Measurements from ENCODE around the gene CFDP1. TPM values are rescaled to one million over a fixed set of nuclear protein-coding genes. Genes with fewer than 3 reads are reported as not detected.

The CFDP1 gene
- total and polyA plus RNA-seq, 2 donors (not counting 3 experiments of a cell fraction or from before 2014, with no cell fraction given): 17.8 to 53.8 TPM

DNA sequence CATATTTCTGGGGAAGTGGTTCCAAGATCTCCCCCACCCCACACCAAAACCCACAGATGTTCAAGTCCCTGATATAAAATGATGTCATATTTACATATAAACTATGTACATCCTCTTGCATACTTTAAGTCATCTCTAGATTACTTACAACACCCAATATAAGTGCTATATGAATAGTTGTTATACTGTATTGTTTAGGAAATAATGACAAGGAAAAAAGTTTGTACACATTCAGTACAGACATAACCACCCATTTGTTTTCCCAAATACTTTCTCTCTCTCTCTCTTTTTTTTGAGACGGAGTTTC is 11.5 kb downstream of the CFDP1 start:
- dilution Hi-C loops (cut with MboI; ENCODE audit: extremely low pct_ligation_motif_present, low sequenced_read_pairs) (no loop called here), intact Hi-C loops (cut with micrococcal nuclease) (no loop called here)
- no peak overlapping the region for H2AFZ ChIP-seq (ENCODE audit: low read depth, low read length)
- H3K9me1 ChIP-seq (replicated peaks; ENCODE audit: control insufficient read depth, extremely low read depth, insufficient read depth, low read length): no peaks in the 10 kb centered on the region
- H3K27ac ChIP-seq (ENCODE audit: insufficient read depth, low read depth, low read length): no peak overlapping the region
- H3K79me2 ChIP-seq (ENCODE audit: control insufficient read depth, insufficient read depth, low read length): peaks cover 64% of the 10 kb centered on the region
- H3K9ac ChIP-seq (replicated peaks; ENCODE audit: extremely low read depth, insufficient read depth, low read length): no peak overlapping the region
- TF ChIP-seq, protein P1, sequence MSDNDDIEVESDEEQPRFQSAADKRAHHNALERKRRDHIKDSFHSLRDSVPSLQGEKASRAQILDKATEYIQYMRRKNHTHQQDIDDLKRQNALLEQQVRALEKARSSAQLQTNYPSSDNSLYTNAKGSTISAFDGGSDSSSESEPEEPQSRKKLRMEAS (IDR thresholded peaks at IDR 0.05; ENCODE audit: insufficient read depth, insufficient read length): no peak
- no peak for TF ChIP-seq POLR2AphosphoS5 (IDR thresholded peaks at IDR 0.05; ENCODE audit: insufficient read depth, low read depth, low read length)
- H4K20me1 ChIP-seq (replicated peaks; ENCODE audit: control insufficient read depth, extremely low read depth, insufficient read depth, low read length): no peaks in the 10 kb centered on the region
- FAIRE-seq: no peak
- no peaks in the 10 kb centered on the region for H3K4me1 ChIP-seq (ENCODE audit: control insufficient read depth, extremely low read depth, insufficient read depth, low read length)
- no peak overlapping the region for H3K4me2 ChIP-seq (ENCODE audit: insufficient read depth, low read length)
- BruUV-seq (replicated peaks): no TSS peak
- no peak overlapping the region for H3K4me3 ChIP-seq (replicated peaks in 1 of 3; ENCODE audit: insufficient read depth in 1 of 3, low read depth in 1 of 3, low read length in 3 of 3)
- no peaks in the 10 kb centered on the region for H3K36me3 ChIP-seq (ENCODE audit: control insufficient read depth in 2 of 2, extremely low read depth in 1 of 2, insufficient read depth in 2 of 2, low read length in 2 of 2)
- no peaks in the 10 kb centered on the region for H3K9me3 ChIP-seq (replicated peaks; ENCODE audit: control insufficient read depth, insufficient read depth, low read length)
- H3K27me3 ChIP-seq (ENCODE audit: control insufficient read depth in 2 of 2, insufficient read depth in 2 of 2, low read length in 2 of 2): no peaks in the 10 kb centered on the region
- CTCF ChIA-PET: no interaction called here
- no peak for DNase-seq (ENCODE audit: low read depth, low spot score)
- POLR2A ChIA-PET: no interaction called here

GRCh38 chr16:75420987-75421819 is 12.1 kb downstream of the CFDP1 start:
- Histone ChIP-seq H3K9ac (replicated peaks; ENCODE audit: extremely low read depth, insufficient read depth, low read length) (no peak overlapping the region), H3K27ac (ENCODE audit: insufficient read depth, low read depth, low read length) (no peak overlapping the region), H3K4me2 (ENCODE audit: insufficient read depth, low read length) (no peak overlapping the region), H3K36me3 (ENCODE audit: control insufficient read depth in 2 of 2, extremely low read depth in 1 of 2, insufficient read depth in 2 of 2, low read length in 2 of 2) (no peaks in the 10 kb centered on the region), H3K9me3 (replicated peaks; ENCODE audit: control insufficient read depth, insufficient read depth, low read length) (no peaks in the 10 kb centered on the region), H3K79me2 (ENCODE audit: control insufficient read depth, insufficient read depth, low read length) (peaks cover 61% of the 10 kb centered on the region), H3K4me3 (replicated peaks in 1 of 3; ENCODE audit: insufficient read depth in 1 of 3, low read depth in 1 of 3, low read length in 3 of 3) (no peak overlapping the region), H3K9me1 (replicated peaks; ENCODE audit: control insufficient read depth, extremely low read depth, insufficient read depth, low read length) (no peaks in the 10 kb centered on the region), H2AFZ (ENCODE audit: low read depth, low read length) (no peak overlapping the region), H3K27me3 (ENCODE audit: control insufficient read depth in 2 of 2, insufficient read depth in 2 of 2, low read length in 2 of 2) (no peaks in the 10 kb centered on the region), H3K4me1 (ENCODE audit: control insufficient read depth, extremely low read depth, insufficient read depth, low read length) (no peaks in the 10 kb centered on the region), H4K20me1 (replicated peaks; ENCODE audit: control insufficient read depth, extremely low read depth, insufficient read depth, low read length) (no peaks in the 10 kb centered on the region)
- dilution Hi-C loops (cut with MboI; ENCODE audit: extremely low pct_ligation_motif_present, low sequenced_read_pairs): no loop called here
- POLR2A ChIA-PET: no interaction called here
- FAIRE-seq (no peak), DNase-seq (ENCODE audit: low read depth, low spot score) (no peak)
- CTCF ChIA-PET: interaction anchor here (1.3 to 2.8 kb wide), 2 partner anchors 9 to 222 kb away, joined by 6 to 16 read pairs; no protein-coding TSS in a partner anchor
- TF ChIP-seq GATA2 (IDR thresholded peaks at IDR 0.05; ENCODE audit: insufficient read depth, insufficient read length, low read depth, low read length) (no peak), MYC (IDR thresholded peaks at IDR 0.05; ENCODE audit: low read depth, low read length) (no peak), EZH2 (IDR thresholded peaks at IDR 0.05; ENCODE audit: borderline replicate concordance, low read depth, low read length, severe bottlenecking) (no peak), FOS (IDR thresholded peaks at IDR 0.05; ENCODE audit: borderline replicate concordance, insufficient read depth, low read length) (no peak)
- TF ChIP-seq, protein P2, sequence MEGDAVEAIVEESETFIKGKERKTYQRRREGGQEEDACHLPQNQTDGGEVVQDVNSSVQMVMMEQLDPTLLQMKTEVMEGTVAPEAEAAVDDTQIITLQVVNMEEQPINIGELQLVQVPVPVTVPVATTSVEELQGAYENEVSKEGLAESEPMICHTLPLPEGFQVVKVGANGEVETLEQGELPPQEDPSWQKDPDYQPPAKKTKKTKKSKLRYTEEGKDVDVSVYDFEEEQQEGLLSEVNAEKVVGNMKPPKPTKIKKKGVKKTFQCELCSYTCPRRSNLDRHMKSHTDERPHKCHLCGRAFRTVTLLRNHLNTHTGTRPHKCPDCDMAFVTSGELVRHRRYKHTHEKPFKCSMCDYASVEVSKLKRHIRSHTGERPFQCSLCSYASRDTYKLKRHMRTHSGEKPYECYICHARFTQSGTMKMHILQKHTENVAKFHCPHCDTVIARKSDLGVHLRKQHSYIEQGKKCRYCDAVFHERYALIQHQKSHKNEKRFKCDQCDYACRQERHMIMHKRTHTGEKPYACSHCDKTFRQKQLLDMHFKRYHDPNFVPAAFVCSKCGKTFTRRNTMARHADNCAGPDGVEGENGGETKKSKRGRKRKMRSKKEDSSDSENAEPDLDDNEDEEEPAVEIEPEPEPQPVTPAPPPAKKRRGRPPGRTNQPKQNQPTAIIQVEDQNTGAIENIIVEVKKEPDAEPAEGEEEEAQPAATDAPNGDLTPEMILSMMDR (IDR thresholded peaks at IDR 0.05; ENCODE audit: extremely low read depth in 1 of 2, insufficient read depth in 1 of 2, low read depth in 1 of 2, low read length in 2 of 2): no peak
- BruUV-seq (replicated peaks): no TSS peak
- intact Hi-C loops (cut with micrococcal nuclease): no loop called here
